Stimulated activated CD4-positive, alpha-beta T cell treated with anti-CD3 and anti-CD28 coated beads, Interleukin-4, amount 100 ng/mL, for 48 hours (primary cell): Measurements from ENCODE around the gene COL3A1.

Experiments
- DNase-seq, 2 donors: peaks; one replicate each; pipeline ENCODE4 v3.0.0-alpha.2; 2020; ENCODE audit warnings: low read depth in 2 of 2

COL3A1 gene

DNA sequence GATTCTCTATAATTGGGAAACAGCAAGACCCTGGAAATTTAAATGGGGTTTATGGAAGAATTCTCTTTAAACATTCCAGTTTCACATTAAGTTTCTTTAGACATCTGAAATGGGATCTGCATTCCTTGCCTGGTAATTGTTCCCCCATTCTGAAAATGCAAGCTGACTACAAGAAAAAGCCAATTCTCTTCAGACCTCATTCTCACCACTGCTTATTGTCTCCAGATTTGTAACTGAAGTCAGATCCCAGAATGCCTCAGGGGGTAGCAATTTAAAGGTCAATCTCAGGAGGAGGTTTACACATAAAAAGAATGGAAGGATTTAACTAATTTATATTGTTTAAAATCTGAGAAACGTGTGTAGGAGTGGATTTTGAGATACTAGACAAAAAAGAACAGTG lies 41.2 kb downstream of the COL3A1 start:
- DNase-seq, result no peak

DNA sequence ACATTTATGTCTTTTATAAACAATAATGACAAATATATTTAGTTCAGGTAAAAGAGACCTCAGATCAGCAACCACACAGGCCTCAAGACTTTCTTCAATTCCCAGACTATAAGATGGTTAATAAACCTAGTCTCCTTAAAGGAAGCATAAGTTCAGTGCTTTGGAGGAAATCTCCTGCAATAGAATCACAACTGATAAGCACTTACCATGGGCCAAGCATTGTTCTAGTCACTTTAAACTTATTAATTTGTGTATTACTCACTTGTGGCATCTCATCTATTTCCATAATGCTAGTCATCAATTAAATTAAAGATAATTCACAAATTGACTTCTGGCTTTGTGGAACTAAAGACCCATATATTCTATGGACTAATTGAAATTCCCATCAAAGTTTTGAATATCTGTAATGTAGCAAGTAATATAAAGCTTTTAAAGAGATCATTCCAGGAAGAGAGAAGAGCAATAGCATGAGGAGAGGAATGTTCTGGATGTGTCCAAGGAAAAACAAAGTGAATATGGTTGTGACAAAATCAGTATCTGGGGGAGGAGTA lies 42.2 kb downstream of the COL3A1 start:
- DNase-seq, result no peak

DNA sequence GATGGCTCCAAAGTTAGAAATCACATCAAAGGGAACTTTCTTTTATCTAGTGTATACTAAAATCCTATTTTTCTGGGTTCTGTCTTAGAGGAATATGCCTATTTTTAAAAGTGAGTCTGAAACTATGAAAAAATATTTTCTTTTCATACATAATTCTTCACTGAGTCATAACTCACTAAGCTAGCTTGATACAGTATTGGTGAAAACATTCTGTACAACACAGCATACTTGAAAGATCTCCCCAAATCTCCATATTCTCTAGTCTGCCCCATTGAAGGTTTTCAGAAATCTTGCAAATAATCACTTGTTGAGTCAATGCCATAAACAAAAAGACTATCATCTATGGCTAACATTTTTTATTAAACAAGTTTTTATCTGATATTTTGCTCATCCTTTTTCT lies 44.5 kb downstream of the COL3A1 start:
- DNase-seq, result no peak

DNA sequence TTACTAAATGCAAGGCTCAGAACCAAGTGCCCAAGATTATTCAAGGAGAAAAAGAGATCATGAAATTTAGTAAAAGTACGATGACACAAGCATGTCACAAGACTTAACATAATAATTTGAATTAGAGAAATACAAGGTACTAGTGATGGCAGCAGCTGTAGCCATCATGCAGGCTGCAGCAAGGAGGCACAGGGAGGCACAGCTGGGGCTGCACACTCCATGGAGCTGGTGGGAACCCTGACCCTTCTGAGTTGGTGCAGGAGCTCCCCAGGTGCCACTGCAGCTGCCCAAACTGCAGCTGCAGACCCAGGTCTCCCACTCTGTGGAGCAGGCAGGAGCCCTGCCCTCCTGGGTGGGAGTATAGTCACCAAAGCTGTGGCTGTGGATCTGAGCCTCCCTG lies 46.0 kb downstream of the COL3A1 start:
- no peak for DNase-seq

GRCh38 chr2:189022053-189022481 lies 47.9 kb downstream of the COL3A1 start:
- no peak for DNase-seq

DNA sequence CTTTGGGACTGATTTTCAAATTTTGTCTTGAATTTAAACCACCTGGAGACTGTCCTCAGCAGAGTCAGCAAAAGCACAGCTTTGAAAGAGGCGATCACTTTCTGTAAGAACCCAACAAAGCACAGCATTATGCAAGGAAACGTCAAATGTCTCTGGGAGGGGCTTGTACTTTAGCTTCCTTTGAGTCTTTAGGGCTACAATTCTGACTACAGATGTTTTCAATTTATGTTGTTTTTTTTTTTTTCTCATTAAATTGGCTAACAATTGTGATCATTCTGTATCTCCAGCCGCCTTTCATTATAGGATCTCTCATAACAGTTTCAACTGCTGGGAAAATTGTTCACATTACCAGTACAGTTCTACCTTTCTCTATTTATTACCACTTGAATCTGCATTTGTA lies 48.3 kb downstream of the COL3A1 start:
- no peak for DNase-seq

DNA sequence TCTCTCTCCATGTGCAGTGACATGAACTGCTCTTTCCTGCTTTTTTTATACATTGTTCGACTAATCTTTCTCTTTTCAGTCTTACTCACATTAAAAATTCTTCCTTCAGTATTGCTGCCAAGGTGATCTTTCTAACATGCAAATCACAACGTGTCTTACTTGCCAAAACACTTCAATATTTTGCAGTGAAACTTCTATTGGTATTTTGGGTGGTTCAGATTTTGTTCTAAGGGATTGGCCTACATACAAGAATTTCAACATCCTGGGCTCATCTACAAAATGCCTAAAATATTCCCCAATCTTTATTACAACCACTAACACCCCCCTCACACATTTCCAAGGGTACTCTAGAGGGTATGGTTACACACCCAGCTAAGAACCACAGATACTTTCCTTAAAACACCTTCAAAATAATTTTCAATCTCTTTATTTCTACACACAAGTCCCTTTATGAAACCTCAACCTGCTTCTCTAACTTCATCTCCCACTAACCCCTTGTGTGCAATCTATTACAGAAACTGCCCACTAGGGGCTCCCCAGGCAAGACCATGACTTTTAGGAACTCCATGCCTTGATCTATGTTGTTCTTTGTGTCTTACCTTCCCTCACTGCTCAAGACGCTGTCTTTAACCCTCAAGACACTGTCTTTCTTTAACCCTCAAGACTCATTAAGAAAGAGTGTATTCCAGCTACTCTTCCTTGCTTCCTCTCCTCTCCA lies 50.9 kb downstream of the COL3A1 start:
- DNase-seq, result no peak

DNA sequence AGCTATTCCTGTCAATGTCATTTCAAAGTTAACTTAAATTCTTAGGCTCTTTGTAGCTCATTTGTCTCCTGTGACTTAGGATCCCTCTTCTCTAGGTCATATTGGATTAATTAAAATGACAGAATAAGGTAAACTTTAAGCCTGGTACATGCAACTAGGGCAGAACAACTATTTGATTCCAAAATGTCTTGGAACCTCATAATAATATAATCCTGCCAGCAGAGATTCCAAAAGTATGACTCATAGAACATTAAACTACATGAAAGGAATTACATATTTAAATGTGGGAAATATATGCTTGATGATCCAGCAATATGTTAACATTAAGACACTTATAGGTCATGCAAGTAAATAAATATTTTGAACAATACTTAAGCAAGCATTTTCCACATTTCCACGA lies 63.3 kb downstream of the COL3A1 start:
- DNase-seq, result no peak

DNA sequence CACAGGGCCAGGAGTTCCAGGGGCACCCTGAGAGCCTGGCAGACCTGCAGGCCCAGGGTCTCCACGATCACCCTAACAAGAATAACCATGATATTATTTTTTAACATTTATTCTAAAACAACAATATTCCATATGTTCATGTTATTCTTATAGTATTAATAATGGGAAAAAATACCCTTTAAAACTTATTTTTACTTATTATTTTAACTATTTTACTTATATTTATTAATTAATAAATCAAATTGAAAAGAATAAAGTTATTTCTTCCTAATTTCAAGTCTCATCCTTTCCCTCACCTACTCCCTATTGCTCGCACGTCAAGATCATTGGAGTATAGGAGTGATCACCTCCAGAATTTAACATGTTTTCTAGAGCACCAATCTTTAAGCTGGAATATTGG lies 71.7 kb downstream of the COL3A1 start:
- no peak for DNase-seq

DNA sequence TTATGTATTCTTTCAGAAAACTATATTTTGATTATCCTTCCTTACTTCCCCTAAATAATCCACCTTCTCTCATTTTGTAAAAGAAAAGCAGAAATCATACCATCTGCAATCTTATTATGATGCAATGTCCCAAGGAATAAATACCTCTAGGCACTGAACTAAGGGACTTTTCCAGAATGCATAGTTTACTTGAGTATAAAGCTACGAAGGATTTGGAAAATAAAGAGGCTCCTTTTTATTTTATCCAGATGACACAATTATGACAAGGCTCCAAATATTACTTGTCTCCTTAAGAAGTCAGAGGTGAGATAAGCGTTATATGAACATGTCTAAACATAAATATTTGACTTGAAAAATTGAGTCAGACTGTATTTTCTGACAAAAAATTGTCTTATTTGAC lies 72.1 kb downstream of the COL3A1 start:
- DNase-seq, result no peak

GRCh38 chr2:189047171-189047888 lies 73.2 kb downstream of the COL3A1 start:
- DNase-seq, result no peak

- no peak for DNase-seq
Measured at GRCh38 chr2:189048189-189048588, 74.0 kb downstream of the COL3A1 start.

DNA sequence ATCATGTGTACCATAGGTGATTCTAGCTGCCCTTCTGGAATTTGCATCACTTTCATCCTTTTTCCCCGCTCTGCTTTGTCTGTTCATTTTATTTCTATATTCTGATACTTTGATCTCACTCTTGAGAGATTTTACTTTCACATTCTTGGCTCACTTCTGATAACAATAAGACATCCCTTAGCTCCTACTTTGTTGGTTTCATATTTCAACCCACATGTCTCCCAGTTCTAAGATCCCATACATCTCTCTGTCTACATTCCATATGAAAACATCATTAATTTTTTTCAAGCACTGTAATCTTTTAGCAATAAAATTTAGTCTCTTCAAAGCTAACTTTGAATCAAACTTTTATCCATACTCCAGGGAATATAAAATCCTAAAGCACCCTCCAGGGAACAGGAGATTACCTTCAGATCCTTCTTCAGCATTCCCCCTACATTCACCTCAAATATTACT lies 75.6 kb downstream of the COL3A1 start:
- no peak for DNase-seq

DNA sequence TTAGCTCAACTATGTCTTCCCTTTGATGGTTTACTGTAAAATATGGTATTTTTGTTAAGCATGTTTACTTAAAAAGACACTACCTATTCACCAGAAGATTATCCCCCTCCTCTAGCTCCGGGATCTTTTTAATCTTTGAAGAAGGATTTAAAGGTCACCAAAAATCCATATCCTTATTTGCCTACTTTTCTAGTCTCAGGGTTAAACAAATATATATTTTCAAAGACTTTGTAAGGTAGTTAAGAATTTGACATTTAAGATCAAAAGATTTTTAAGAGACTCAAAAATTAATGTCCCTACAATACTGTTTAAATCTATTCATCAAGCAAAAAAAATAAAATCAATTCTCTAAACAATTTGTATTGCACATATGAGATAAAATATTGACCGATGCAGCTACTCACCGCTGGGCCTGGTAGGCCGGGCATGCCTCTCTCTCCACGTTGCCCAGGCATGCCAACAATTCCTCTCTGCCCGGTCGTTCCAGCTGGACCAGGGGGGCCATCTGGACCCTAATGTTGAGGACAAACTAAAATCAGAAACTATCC lies 76.1 kb downstream of the COL3A1 start:
- no peak for DNase-seq

DNA sequence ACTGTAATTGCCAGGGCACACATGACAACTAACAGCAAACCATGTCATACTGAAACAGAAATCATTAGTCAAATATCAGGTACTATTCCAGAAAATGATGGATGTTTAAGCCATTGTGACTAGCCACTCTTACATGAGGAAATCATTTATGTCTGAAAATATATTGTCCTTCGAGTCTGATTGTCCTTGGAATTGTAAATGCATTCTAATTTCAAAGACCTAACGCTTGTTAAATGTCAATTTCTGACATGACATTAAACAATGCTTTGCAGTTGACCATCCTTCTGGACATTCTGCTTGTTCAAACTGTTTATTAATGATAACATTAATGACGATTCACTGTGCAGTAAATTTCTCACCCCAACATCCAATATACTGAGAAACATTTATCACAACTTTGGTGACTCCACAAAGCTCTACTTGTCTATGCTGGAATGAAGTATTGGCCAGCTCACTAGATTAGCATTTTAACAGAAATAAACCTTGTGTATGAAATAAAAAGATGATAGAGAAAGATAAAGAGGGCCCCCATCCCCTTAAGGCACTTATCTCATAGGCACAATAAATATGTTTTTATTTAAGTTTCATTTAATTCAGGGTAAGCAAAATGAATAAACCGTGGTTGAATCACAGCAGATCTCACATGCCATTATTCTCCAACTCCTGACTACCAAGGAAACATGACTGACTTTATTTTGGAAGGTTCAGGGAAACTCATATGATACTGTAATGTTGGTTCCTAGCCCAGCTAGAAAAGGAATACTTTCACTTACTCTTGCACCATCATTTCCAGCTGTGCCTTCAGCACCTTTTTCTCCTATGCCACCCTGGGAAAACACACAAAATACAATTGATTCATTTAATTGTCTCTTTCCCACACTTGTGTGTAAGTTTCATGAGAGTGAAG lies 82.3 kb downstream of the COL3A1 start:
- no peak for DNase-seq

GRCh38 chr2:189057316-189057715 lies 83.1 kb downstream of the COL3A1 start:
- no peak for DNase-seq

GRCh38 chr2:189060096-189060642 lies 86.0 kb downstream of the COL3A1 start:
- DNase-seq, result no peak
